ENCODE data around the gene ZPBP. TPM values are rescaled to one million over a fixed set of nuclear protein-coding genes. Genes with fewer than 3 reads are reported as not detected.

The ZPBP gene, protein sequence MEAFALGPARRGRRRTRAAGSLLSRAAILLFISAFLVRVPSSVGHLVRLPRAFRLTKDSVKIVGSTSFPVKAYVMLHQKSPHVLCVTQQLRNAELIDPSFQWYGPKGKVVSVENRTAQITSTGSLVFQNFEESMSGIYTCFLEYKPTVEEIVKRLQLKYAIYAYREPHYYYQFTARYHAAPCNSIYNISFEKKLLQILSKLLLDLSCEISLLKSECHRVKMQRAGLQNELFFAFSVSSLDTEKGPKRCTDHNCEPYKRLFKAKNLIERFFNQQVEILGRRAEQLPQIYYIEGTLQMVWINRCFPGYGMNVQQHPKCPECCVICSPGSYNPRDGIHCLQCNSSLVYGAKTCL
- not detected in 2 replicates for total RNA-seq

DNA sequence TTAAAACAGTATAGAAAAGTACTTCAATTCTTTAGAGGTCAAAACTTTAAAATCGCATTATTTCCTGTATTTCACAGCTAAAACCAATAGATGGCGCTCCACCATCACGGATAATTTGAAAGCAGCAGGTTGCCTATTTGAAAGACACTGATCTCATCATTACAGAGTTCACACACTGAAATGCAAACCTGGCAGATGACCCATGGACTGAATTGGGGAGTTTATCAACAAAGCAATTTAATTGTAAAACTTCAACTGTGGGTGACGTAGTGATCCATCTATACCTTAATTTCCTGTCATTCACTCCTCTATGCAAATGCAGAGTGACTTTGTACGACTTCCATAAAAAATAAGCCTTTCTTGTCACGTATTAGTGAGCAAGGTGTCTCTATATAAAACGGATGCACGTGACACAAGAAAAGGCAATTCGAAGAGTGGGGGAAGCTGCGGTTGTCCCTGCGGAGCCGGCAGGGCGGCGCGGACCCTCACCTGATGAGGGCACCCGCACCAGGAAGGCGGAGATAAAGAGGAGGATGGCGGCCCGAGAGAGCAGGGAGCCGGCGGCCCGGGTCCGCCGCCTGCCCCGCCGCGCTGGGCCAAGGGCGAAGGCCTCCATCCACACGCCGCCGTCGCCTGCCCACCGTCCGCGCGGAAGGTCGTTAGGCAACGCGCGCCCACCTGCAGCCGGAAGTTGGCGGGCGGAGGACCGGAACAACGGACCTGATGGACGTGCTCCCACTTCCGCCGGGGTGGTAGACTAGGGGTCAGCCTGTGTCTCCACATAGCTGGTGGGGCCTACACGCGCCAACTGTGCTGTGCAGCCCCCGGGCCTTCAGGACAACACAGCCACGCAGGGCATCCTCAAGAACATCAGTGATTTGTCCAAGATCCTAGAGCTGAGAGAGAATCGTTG is at the start of gene ZPBP:
Gene ZPBP, minus strand, starts transcription at position 668 of the 913 bp plus-strand sequence. Its CDS starts 52 bp downstream, at position 616.
- intact Hi-C loops (cut with micrococcal nuclease): loop anchor here (1.0 to 10.0 kb wide), 10 partner anchors 114 to 1274 kb away; no protein-coding TSS in a partner anchor

DNA sequence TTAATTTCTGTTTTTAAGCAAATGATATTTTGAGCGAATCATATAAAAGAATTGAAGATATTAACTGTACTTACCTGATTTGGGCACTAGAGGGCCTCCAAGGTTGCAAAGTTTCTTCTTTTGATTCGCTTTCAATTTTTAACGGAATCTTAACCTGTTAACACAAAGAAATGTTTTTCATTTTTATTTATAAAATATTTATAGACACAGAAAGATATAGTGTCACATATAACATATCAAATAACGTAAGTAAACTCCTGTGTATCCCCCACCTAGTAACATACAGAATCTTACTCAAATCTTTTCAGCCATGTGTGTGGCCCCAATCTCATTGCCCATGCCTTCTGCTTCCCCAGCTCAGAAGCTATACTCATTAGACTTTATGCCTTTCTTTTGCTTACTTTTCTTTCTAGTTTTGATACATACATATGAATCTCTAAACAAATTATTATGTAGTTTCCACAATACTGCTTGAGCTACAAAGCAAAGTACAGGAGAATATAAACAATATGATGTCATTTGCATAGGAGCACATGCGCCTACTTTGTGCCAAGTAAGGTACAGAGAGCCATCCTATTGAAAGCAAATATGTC is 49.5 kb upstream of the ZPBP start:
- intact Hi-C loops (cut with micrococcal nuclease): loop anchor here (1.0 to 2.0 kb wide), 4 partner anchors 63 to 276 kb away; no protein-coding TSS in a partner anchor

DNA sequence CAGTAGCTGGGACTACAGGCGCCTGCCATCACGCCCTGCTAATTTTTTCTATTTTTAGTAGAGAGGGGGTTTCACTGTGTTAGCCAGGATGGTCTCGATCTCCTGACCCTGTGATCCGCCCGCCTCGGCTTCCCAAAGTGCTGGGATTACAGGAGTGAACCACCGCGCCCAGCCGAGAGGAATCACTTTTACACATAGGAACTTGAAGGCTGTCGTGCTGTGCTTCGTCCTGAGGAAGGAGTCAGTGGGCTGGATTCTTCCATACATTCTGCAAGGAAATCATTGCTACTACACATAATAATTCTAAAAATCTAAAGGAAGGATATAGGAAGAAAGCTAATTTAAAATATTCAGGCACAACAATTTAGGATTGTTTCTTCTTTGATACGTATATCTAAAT is 48.8 kb upstream of the ZPBP start:
- intact Hi-C loops (cut with micrococcal nuclease): loop anchor here (1.0 to 2.0 kb wide), 4 partner anchors 63 to 276 kb away; no protein-coding TSS in a partner anchor

DNA sequence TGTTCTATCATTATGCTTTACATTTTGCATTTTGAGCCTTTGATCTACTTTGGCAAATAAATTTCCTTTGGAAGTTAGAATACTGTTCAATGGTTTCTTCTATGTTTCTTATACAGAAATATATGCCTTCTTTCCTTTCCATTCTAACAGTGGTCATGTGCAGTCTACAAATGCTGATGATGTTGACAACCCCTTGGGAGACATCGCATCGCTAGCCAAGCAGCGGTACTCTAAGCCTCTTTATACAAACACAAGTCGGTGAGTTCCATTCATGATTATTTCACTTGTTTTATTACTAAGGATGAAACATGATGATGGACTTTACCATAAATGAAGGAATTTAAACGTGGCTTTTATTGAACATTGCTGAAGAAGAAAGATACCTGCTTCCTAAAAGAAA is 48.1 kb upstream of the ZPBP start:
- intact Hi-C loops (cut with micrococcal nuclease): no loop called here

DNA sequence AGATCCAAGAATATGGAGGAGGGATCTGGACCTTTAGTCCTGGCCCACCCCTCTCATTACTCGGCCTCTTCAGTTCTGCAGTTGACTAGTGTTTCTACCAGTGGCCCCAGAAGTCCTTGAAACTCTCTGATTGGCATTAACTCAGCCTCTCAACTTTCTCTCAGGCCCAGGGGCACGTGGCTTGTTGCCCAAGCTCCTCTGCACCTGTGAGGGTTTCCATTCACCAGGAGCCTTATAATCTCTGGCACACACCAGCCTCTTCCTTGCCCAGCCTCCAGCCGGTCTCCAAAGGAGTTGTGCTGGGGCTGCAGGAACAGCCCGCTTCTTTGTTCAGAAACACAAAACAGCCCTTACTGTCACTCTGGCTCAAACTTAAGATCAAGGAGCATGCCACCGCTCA is 47.6 kb upstream of the ZPBP start:
- intact Hi-C loops (cut with micrococcal nuclease): no loop called here

DNA sequence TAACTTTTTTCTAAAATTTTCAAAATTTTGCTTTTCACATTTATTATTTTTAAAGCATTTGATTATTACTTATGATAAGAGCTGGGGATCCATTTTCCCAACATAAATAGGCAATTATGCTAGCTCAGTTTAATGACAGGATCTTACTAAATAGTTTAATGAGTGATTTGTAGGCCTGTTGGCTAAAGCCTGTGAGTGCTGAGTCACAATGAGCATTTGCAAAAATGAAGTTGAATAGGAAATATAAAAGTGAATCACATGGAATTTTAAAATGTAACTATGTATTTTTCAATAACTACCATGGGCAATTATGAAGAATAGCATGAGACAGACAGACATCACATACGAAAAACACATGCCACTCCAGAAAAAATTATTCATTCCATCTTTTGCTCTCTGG is 45.1 kb upstream of the ZPBP start:
- intact Hi-C loops (cut with micrococcal nuclease): no loop called here

DNA sequence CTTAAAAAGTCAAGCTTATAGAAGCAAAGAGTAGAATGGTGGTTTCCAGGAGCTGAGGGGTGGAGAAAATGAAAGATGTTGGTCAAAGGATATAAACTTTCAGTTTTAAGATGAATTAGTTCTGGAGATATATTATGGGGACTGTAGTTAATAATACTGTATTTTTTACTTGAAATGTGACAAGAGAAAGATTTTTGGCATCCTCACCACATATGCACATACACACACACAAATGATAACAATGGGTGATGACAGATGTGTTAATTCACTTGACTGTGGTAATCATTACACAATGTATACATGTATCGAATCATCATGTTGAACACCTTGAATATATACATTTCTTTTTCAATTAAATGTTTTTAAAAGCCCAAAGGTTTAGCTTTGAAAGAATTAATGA is 32.7 kb upstream of the ZPBP start:
- intact Hi-C loops (cut with micrococcal nuclease): no loop called here

DNA sequence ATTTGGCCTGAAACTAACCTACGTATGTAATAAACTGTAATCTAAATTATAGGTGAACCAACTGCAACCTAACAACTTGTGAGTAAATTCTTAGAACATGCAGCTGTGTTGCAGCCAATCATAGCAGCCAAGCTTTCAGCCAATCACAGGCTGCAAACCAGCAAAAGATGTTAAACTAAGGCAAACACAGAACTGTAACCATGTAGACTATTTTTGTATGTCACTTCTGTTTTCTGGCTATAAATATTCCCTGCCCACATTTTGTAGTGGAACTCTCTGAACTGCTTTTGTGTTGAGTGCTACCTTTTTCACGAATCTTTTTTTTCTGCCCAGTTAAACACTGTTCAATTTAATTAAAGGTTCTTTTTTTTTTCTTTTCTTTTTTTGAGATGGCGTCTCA is 28.2 kb upstream of the ZPBP start:
- intact Hi-C loops (cut with micrococcal nuclease): no loop called here

DNA sequence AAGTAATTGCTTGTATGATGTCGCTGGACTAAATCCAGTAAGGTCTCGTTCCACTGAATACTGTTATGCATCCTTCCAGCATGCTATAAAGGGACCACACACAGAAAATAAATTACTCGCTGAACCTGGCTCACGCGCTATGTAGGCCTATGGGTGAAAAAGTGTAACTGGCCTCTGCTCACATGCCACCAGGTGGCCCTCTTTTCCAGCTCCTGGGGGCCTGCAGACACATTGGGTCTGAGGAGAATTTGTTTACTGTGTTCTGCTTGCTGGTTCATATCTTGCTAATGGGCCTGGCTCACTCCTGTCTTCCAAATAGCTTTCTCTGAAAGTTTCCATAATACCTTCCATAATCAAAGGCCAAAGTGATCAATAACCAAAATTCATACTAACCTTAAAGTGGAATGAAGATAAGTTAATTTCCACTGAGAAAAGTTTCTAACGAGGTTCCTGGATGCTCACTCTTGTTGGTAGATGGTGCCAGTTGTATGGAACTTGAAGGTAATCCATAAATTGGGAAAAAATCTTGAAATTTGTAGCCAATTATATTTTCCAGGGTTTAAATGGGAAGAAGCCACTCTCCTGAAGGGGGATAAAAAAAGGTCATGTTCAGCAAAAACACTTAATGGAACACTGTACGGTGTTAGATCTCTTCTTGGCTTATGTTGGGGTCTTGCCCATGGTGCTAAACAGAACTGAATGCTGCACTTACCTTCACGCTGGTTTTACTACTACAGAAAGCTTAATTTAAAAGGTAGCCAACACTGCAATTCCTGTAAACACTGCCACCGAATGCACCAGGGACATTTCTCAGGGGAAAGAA is 27.0 kb upstream of the ZPBP start:
- intact Hi-C loops (cut with micrococcal nuclease): loop anchor here (1.0 kb wide), 2 partner anchors 249 to 298 kb away; no protein-coding TSS in a partner anchor

DNA sequence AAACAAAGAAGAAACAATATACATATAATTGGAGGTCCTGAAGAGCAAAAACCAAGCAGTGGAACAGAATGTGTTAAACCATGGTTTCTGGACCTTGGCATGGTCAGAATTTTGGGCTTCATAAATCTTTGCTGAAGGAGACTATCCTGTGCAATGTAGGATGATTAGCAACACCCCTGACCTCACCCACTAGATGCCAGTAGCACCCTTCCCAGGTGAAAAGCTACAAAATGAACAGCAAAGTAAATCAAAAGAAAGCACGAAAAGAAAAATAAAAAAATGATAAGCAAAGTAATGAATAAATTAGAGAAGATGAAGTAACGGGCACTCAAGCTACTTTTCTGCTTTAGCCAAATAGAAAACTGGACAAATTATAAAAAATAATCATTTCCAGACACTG is 19.2 kb upstream of the ZPBP start:
- intact Hi-C loops (cut with micrococcal nuclease): no loop called here

DNA sequence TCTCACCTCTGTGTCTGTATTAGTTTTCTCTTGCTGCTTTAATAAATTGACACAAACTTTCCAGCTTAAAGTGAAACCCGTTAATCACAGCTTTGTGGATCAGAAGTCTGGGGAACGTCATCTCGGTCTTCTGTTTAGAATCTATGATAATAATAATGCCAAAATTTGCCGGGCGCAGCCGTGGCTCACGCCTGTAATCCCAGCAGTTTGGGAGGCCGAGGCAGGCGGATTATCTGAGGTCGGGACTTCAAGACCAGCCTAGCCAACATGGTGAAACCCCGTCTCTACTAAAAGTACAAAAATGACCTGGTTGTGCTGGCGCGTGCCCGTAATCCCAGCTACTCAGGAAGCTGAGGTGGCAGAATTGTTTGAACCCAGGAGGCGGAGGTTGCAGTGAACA is 8.8 kb upstream of the ZPBP start:
- intact Hi-C loops (cut with micrococcal nuclease): no loop called here

DNA sequence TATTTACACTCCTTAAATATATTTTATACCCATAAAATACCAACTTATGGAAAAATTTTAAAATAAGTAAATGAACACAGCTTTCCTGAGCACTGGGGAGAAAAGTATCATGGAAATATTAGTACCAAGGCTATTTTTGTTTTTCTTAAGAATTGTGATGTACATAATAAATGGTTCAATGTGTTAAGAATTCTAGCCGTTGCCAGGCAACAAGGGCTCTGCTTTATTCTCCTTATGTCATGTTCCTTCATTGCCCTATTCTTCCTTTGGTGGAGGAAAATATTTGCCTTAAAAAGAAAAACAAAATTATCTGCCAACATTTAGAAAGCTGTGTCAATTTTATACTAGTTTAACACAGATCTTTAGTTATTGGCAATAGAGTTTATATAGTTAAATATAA is 2.6 kb upstream of the ZPBP start:
- intact Hi-C loops (cut with micrococcal nuclease): loop anchor here (10.0 kb wide), 1 partner anchor 539 kb away; no protein-coding TSS in a partner anchor

DNA sequence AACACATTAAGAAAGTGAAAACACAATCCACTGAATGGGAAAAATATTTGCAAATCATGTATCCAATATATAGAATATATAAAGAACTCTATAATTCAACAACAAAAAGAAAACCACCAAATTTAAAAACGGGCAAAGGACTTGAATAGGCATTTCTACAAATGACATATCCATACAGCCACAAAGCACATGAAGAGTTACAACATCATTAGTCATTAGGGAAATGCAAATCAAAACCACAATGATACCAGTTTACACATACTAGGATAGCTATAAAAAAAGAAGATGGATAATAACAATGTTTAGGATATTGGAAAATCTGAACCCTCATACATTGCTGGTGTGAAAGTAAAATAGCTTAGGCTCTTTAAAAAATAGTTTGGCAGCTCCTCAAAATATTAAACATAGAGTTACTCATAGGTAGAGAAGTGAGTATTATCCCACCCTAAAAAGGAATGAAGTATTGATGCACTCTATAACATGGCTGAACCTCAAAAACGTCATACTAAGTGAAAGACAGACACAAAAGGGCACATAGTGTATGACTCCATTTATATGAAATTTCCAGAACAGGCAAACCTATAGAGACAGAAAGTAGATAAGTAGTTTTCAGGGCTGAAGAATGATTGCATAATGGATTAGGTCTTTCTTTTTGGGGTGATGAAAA is 4.5 kb downstream of the ZPBP start:
- intact Hi-C loops (cut with micrococcal nuclease): no loop called here

DNA sequence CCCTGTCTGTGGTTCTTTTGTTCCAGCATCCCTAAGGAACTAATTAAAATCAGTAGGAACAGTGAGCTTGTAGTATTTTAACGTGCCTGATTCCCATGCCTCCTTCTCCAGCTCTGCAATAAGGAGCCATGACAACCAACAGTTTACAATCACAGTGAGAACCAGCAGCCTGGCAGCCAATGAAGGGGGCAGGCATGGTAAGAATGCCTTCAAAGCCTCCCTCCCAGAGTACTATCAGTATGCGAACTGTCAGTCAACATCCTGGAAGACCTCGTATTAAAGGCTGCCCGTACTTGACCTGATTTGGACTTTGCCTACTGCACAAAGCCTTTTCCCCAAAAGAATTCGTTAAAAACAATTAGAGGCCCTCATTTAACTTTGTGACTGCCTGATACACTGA is 7.7 kb downstream of the ZPBP start:
- intact Hi-C loops (cut with micrococcal nuclease): no loop called here

DNA sequence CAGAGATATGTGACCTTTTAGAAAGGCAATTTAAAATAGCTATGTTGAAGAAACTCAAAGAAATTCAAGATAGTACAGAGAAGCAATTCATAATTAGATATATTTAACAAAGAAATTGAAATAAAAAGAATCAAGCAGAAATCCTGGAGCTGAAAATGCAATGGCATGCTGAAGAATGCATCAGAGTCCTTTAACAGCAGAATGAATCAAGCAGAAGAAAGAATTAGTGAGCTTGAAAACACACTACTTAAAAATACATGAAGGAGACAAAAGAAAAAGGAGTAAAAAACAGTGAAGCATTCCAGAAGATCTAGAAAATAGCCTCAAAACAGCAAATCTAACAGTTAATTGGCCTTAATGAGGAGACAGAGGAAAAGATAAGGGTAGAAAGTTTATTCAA is 20.0 kb downstream of the ZPBP start:
- intact Hi-C loops (cut with micrococcal nuclease): no loop called here

DNA sequence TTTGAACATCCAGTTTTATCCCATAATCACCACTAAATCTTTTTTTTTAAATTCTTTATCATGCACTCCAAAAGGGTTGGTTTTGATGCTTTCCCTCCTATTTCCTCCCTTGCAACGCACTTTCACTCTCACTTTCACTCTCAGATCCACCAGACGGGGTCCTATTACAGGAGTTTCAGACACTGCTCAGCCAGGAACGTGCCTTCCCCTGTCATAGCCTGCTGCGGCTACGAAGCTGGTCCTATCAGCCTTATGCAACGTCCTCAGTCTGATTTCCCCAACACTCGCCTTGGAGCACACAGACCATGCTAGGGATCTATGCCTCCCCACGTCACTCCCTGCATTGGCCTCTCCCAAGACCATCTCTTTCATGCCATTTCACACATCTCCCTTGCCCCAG is 23.4 kb downstream of the ZPBP start:
- intact Hi-C loops (cut with micrococcal nuclease): no loop called here

DNA sequence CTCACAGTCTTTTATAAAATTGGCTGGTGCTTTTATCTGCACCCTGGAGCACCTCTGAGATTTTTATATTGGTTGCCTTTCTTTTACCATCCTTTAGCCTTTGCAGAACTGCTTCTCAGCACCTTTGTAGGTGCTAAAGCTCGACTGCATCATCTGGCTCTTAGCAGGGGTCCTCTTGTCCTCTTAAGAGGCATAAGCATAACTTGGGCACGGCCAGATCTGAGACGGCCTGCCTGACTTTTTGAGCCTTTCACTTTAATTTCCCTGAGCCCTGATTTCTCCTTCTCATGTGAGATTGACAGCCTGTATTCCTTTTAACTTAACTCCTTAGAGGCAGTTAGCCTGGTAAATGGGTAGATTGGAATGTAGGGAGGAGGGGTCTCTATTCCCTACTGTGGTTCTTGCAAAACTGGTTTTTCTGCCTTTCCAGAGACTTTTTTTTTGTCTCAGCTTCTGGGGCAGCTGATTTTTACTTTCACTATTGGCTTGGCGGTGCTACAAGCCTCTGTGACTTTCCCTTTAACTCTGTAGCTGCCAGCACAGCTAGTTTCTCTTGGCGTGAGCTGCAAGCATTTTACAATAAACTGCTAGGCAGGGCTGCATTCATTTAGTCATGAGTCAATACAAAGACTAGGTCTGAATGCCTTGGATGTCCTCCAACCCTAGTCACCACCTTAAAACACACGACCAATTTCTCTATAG is 24.0 kb downstream of the ZPBP start:
- intact Hi-C loops (cut with micrococcal nuclease): no loop called here

DNA sequence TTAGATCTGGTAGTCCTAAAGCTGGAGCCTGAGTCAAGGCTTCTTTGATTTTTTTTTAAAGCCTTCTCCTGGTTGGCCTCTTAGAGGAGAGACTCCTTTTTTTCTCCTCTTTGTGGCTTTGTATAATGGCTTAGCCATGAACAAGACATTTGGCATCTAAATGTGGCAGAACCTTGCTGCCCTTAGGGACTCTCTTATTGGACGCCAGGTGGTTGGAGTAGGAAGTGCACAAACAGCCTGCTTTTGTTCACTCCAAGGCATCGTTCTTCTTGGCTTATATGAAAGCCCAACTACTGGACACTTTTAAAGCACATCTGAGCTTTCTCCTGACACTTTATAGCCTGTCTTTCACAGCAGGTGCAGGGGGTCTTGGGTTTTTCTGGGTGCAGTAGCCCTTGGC is 25.0 kb downstream of the ZPBP start:
- intact Hi-C loops (cut with micrococcal nuclease): no loop called here

DNA sequence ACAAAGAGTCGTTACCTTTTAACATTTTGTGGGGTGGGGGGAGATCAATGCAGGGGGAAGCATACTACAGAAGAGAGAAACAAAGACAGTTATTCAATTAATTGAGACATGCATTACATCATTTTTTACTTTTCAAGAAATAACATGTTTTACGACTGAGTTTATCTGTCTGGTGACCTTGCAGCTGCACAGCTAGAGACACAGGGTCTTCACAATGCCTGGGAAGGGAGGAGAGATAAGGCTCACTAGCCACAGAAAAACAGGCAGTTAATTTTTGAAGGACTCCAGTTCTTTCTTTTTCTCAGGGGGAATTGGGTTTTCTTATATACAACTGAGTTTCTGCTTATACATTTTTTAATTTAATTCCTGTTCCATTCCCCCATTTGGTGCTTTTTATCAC is 30.1 kb downstream of the ZPBP start:
- intact Hi-C loops (cut with micrococcal nuclease): no loop called here

DNA sequence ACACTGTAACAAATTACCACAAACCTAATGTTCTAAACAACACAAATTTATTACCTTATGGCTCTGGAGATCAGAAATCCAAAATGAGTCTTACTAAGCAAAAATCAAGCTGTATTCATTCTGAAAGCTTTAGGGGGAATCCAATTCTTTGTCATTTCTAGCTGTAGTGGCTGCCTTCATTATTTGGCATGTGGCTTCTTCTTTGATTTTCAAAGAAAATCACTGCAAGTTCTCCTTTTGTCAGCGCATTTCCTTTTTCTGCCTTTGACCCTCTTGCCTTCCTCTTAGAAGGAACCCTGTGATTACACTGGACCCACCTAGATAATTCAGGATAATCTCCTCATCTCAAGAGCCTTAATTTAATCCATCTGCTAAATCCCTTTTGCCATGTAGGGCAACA is 36.9 kb downstream of the ZPBP start:
- intact Hi-C loops (cut with micrococcal nuclease): no loop called here
